ENCODE measurements around the gene IRAG1.

The IRAG1 gene

DNA sequence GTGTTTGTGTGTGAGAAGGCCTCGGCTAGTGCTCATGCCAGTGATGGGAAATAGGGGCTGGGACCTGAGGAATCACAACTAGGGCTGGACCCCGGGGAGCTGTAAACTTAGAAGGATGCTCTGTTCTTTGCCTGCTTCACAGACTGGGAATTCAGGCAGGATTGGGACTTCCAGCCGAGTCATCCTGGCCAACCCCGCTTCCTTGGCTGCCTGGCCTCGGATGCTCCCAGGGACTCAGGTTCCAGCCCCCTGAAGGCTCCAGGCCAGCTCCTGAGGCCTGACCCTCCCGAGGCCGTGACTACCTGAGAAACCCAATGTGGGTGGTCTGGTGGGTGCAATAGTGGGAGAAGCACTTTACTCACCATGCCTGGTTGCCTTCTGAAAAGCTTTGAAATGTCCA, 44.7 kb downstream of the IRAG1 start:
- DNase-seq (ENCODE audit: low read depth in 1 of 2, low spot score in 1 of 2): no peak

DNA sequence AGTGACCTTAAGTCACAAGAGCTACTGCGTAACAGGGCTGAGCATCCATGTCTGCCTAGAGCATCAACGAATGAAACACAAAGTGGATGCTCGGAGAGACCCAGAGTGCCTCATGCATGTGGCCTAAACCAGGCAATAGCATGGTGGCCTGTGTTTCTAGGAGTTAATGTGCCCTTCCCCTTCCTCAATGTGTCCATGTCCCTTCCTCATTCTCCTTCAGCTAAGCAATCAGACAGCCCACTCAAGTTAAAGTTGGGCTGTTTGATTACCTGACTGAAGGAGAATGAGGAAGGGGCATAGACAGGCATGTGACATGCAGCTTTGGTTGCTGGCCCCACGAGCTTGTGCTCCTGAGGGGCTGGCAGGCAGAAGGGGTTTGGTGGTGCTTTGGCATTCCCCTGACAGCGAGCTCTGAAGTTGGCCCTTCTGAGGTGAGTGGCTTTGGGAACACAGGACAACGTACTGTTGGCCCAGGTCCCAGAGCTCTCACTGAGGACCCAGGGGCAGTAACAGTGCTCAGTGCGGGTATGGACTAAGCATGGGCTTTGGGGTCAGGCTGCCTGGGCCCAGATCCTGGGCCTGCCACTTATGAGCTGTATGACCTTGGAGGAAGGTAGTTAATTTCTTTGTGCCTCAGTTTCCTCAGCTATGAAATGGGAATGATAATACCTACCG, 46.7 kb downstream of the IRAG1 start:
- DNase-seq (ENCODE audit: low read depth in 1 of 2, low spot score in 1 of 2): no peak

DNA sequence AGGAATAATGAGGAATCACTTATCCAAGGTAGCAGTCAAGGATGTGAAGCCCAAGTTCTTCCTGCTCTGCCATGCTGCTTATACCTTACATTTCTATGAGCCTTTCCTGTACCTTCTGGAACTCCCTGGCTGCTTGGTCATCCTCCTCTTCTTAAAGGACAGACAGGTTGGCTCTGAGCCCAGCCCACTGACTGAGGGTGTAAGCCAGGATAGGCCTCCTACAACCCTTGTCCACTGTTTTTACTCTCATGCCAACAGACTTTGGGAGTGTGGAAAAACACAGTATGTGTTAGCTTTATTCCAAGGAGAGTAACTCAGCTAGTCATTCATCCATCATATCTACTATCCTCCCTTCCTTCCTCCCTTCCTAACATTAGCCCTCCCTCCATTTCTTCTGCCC, 47.5 kb downstream of the IRAG1 start:
- no peak for DNase-seq (ENCODE audit: low read depth in 1 of 2, low spot score in 1 of 2)

DNA sequence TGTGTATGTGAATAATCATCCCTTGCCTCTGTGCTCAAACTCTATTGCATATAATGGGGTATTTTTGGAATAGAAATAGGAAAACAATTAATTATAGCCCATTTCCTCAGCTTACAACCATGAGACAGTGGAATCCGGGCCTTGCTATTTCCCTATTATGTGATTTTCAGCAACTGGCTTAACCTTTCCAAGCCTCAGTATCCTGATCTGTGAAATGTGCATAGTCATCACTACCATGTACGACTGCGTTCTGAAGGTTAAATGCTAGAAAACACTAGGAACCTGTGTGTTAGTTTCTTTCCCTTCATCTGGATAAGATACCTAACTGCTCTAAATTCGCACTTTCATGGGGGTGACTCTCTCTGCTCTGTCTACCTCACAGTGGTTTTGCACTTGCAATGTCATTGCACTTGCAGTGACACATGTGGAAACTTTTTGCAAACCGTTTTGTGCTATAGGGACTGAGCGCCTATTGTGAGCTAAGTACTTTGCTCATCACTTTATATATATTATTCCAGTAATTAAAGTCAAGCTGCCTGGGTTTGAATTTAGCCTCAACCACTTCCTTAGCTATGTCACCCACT, 48.3 kb downstream of the IRAG1 start:
- no peak for DNase-seq (ENCODE audit: low read depth in 1 of 2, low spot score in 1 of 2)
